ENCODE data around the gene FITM1. TPM values are rescaled to one million over a fixed set of nuclear protein-coding genes. Genes with fewer than 3 reads are reported as not detected.

FITM1 gene
- polyA plus RNA-seq, 1 of the 3 experiments (the other 2 are of a cell fraction): 0.12 TPM

GRCh38 chr14:24144451-24144850, 14.0 kb downstream of the FITM1 start:
- H3K9me2 ChIP-seq: no peaks in the 10 kb centered on the region
- no peaks in the 10 kb centered on the region for H3K27me3 ChIP-seq (ENCODE audit: insufficient read depth)
- no peak overlapping the region for H3K4me3 ChIP-seq (ENCODE audit: low read depth in 2 of 2, low read length in 1 of 2)
- TF ChIP-seq SMC3 (IDR thresholded peaks at IDR 0.05; ENCODE audit: low read depth, low read length) (no peak), YY1 (IDR thresholded peaks at IDR 0.05; ENCODE audit: low read depth) (no peak), TEAD4 (IDR thresholded peaks at IDR 0.05; ENCODE audit: borderline replicate concordance, insufficient read depth) (no peak), RFX5 (IDR thresholded peaks at IDR 0.05; ENCODE audit: low read length) (no peak), JUND (IDR thresholded peaks at IDR 0.05) (no peak), TCF12 (IDR thresholded peaks at IDR 0.05) (no peak), EZH2phosphoT487 (IDR thresholded peaks at IDR 0.05; ENCODE audit: borderline replicate concordance, low read depth) (no peak)
- TF ChIP-seq, protein P1, sequence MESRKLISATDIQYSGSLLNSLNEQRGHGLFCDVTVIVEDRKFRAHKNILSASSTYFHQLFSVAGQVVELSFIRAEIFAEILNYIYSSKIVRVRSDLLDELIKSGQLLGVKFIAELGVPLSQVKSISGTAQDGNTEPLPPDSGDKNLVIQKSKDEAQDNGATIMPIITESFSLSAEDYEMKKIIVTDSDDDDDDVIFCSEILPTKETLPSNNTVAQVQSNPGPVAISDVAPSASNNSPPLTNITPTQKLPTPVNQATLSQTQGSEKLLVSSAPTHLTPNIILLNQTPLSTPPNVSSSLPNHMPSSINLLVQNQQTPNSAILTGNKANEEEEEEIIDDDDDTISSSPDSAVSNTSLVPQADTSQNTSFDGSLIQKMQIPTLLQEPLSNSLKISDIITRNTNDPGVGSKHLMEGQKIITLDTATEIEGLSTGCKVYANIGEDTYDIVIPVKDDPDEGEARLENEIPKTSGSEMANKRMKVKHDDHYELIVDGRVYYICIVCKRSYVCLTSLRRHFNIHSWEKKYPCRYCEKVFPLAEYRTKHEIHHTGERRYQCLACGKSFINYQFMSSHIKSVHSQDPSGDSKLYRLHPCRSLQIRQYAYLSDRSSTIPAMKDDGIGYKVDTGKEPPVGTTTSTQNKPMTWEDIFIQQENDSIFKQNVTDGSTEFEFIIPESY (IDR thresholded peaks at IDR 0.05; ENCODE audit: borderline replicate concordance, low read depth): no peak
- no peak for DNase-seq
- peaks cover 67% of the 10 kb centered on the region for H3K79me2 ChIP-seq (ENCODE audit: insufficient read depth)
- peaks cover 20% of the 10 kb centered on the region for H3F3A ChIP-seq (replicated peaks; ENCODE audit: insufficient read depth)
- H3K36me3 ChIP-seq (replicated peaks in 1 of 2; ENCODE audit: control insufficient read depth in 1 of 2, insufficient read depth in 2 of 2, low read length in 1 of 2): peaks cover 23 to 30% of the 10 kb centered on the region in 2 experiments
- peaks cover 14 to 27% of the 10 kb centered on the region in 2 experiments for H3K4me1 ChIP-seq (ENCODE audit: control insufficient read depth in 1 of 2, insufficient read depth in 2 of 2, low read depth in 1 of 2, low read length in 1 of 2)
- H3K9ac ChIP-seq: no peak overlapping the region
- WGBS (ENCODE audit: low lambda C conversion rate): 56% methylated on average over 1 of the region's 1 CpG
- no peak overlapping the region; a peak in 1 of 4 replicates for H3K27ac ChIP-seq (ENCODE audit: low read depth in 2 of 2, low read length in 1 of 2)
- H2AFZ ChIP-seq (ENCODE audit: low read depth): no peak overlapping the region
- H4K20me1 ChIP-seq (ENCODE audit: insufficient read depth): peaks cover 8% of the 10 kb centered on the region; the same call in 1 of the 2 replicates
- peak overlapping the region; percentile 83; the same call in 1 of the 2 replicates for H3K4me2 ChIP-seq
- H3K9me3 ChIP-seq: no peaks in the 10 kb centered on the region
- CTCF ChIA-PET: interaction anchor here (4.6 kb wide), 1 partner anchor 16 kb away, joined by 38 read pairs; the partner anchor contains the start of gene IRF9
- POLR2A ChIA-PET: no interaction called here

DNA sequence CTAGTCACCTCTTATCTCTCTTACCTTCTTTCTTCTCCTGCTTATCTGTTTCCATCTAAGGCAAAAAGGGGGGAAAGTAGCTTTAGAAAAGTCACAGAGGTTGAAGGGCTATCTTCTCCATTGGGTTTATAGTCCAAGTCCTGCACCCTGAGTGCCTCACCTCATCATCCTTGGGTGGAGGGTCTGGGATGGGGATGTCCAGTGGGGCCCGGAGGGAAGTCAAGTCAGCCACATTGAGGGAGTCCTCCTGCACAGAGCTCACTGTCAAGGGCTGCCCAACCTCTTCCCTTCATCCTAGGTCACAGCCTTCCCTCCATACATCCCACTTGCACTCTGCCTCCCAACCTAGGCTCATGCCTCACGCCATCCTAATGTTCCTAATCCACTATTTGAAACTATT, 14.8 kb downstream of the FITM1 start:
- H2AFZ ChIP-seq (ENCODE audit: low read depth): no peak overlapping the region
- peaks cover 23 to 35% of the 10 kb centered on the region in 2 experiments for H3K36me3 ChIP-seq (replicated peaks in 1 of 2; ENCODE audit: control insufficient read depth in 1 of 2, insufficient read depth in 2 of 2, low read length in 1 of 2)
- H4K20me1 ChIP-seq (ENCODE audit: insufficient read depth): peaks cover 8% of the 10 kb centered on the region; the same call in 1 of the 2 replicates
- peaks cover 11 to 25% of the 10 kb centered on the region in 2 experiments for H3K4me1 ChIP-seq (ENCODE audit: control insufficient read depth in 1 of 2, insufficient read depth in 2 of 2, low read depth in 1 of 2, low read length in 1 of 2)
- H3K4me3 ChIP-seq (ENCODE audit: low read depth in 2 of 2, low read length in 1 of 2): peak overlapping the region in 1 of 2 experiments; percentile 98; a peak in 3 of 4 replicates
- no peak for DNase-seq
- no peaks in the 10 kb centered on the region for H3K27me3 ChIP-seq (ENCODE audit: insufficient read depth)
- H3F3A ChIP-seq (replicated peaks; ENCODE audit: insufficient read depth): peaks cover 20% of the 10 kb centered on the region
- 100% methylated on average over 1 of the region's 2 CpGs for WGBS (ENCODE audit: low lambda C conversion rate)
- H3K79me2 ChIP-seq (ENCODE audit: insufficient read depth): peaks cover 67% of the 10 kb centered on the region
- TF ChIP-seq MEF2A (IDR thresholded peaks at IDR 0.05; ENCODE audit: borderline replicate concordance, low read depth) (no peak), TCF12 (IDR thresholded peaks at IDR 0.05) (no peak), SMC3 (IDR thresholded peaks at IDR 0.05; ENCODE audit: low read depth, low read length) (no peak), GABPA (IDR thresholded peaks at IDR 0.05; ENCODE audit: low read depth) (no peak), IRF3 (IDR thresholded peaks at IDR 0.05; ENCODE audit: low read depth, low read length) (no peak), GATA2 (CRISPR knock-in tag; IDR thresholded peaks at IDR 0.05) (no peak), NRF1 (IDR thresholded peaks at IDR 0.05; ENCODE audit: low read depth, low read length) (no peak), EP300 (IDR thresholded peaks at IDR 0.05; ENCODE audit: borderline replicate concordance in 1 of 2, low read depth in 1 of 2, low read length in 1 of 2) (no peak), ELF1 (IDR thresholded peaks at IDR 0.05) (no peak), SIN3A (IDR thresholded peaks at IDR 0.05; ENCODE audit: borderline replicate concordance, low read depth, low read length) (no peak), CHD2 (IDR thresholded peaks at IDR 0.05; ENCODE audit: low read length, partially characterized antibody) (no peak)
- TF ChIP-seq, protein P1 (IDR thresholded peaks at IDR 0.05; ENCODE audit: borderline replicate concordance, low read depth): no peak
- TF ChIP-seq, protein P2, sequence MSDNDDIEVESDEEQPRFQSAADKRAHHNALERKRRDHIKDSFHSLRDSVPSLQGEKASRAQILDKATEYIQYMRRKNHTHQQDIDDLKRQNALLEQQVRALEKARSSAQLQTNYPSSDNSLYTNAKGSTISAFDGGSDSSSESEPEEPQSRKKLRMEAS (IDR thresholded peaks at IDR 0.05; ENCODE audit: low read depth): no peak
- H3K9me3 ChIP-seq: no peaks in the 10 kb centered on the region
- CTCF ChIA-PET: interaction anchor here (1.0 to 4.6 kb wide), 5 partner anchors 15 to 667 kb away, joined by 4 to 38 read pairs (median 5); partner anchors contain the start of genes IRF9 and PCK2
- H3K9ac ChIP-seq: peak overlapping the region; percentile 77
- H3K4me2 ChIP-seq: peak overlapping the region; percentile 83
- peak overlapping the region in 1 of 2 experiments; percentile 92; a peak in 2 of 4 replicates for H3K27ac ChIP-seq (ENCODE audit: low read depth in 2 of 2, low read length in 1 of 2)
- H3K9me2 ChIP-seq: no peaks in the 10 kb centered on the region
- POLR2A ChIA-PET: interaction anchor here (2.2 to 3.9 kb wide), 4 partner anchors 8 to 31 kb away, joined by 10 to 50 read pairs (median 20); partner anchors contain the start of genes DCAF11, IRF9, NRL and PSME1

Measured in SK-N-SH (cell line).